Testis (tissue), 2 donors: ENCODE results near the gene MEIOB.

ENCODE experiments used
- CTCF ChIP-seq, 3 experiments: fragments of 450-650 bp in 2 of 3; fragments of 200-600 bp in 1 of 3; sonication (generic) in 1 of 3; IDR thresholded peaks; one replicate each; pipeline ENCODE4 v1.5.1; 2016 to 2019; ENCODE audit warnings: antibody characterized with exemption in 3 of 3, mild to moderate bottlenecking in 2 of 3, moderate library complexity in 1 of 3
- POLR2A ChIP-seq: fragments of 450-650 bp; IDR thresholded peaks from one replicate; pipeline ENCODE4 v1.6.1; 2017; ENCODE audit warnings: antibody characterized with exemption, mild to moderate bottlenecking, moderate library complexity

- no peak for TF ChIP-seq CTCF (IDR thresholded peaks at IDR 0.05)
- no peak for TF ChIP-seq POLR2A
Measured at GRCh38 chr16:1788708-1789100, 83.3 kb downstream of the MEIOB start.
